22Rv1 (cell line): ENCODE data around the gene CFTR.
"Not testable (repeated sequence)": the region's sequence is repeated elsewhere in the genome, so short reads cannot be mapped to it uniquely, and the experiment has no call there.

Source experiments
- ZFX ChIP-seq: fragments of 450-650 bp; IDR thresholded peaks from 2 replicates; pipeline ENCODE4 v1.6.1; 2017; ENCODE audit warnings: antibody characterized with exemption, borderline replicate concordance
- TF ChIP-seq, protein P1 (sequence below): fragments of 450-650 bp; IDR thresholded peaks from 2 replicates; pipeline ENCODE4 v1.5.1; 2017; ENCODE audit warnings: mild to moderate bottlenecking

DNA sequence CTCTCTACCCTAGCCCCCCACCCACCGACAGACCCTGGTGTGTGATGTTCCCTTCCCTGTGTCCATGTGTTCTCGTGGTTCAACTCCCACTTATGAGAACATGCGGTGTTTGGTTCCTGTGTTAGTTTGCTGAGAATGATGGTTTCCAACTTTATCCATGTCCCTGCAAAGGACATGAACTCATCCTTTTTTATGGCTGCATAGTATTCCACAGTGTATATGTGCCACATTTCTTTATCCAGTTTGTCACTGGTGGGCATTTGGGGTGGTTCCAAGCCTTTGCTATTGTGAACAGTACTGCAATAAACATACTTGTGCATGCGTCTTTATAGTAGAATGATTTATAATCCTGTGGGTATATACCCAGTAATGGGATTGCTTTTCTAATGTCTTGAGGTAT, 228.3 kb downstream of the CFTR start:
- TF ChIP-seq, protein P1, sequence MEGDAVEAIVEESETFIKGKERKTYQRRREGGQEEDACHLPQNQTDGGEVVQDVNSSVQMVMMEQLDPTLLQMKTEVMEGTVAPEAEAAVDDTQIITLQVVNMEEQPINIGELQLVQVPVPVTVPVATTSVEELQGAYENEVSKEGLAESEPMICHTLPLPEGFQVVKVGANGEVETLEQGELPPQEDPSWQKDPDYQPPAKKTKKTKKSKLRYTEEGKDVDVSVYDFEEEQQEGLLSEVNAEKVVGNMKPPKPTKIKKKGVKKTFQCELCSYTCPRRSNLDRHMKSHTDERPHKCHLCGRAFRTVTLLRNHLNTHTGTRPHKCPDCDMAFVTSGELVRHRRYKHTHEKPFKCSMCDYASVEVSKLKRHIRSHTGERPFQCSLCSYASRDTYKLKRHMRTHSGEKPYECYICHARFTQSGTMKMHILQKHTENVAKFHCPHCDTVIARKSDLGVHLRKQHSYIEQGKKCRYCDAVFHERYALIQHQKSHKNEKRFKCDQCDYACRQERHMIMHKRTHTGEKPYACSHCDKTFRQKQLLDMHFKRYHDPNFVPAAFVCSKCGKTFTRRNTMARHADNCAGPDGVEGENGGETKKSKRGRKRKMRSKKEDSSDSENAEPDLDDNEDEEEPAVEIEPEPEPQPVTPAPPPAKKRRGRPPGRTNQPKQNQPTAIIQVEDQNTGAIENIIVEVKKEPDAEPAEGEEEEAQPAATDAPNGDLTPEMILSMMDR, result not testable (repeated sequence)
- TF ChIP-seq ZFX, result not testable (repeated sequence)
